Colon (tissue), 2 donors: Measurements from ENCODE around the gene OAT.

ENCODE experiments used
- FAIRE-seq: peaks from 2 replicates; lab custom pipeline; 2012; peaks lifted over from hg19 to GRCh38; lab: Jason Lieb, UNC
- donor health status: control.
- donor health status: control.

The OAT gene

DNA sequence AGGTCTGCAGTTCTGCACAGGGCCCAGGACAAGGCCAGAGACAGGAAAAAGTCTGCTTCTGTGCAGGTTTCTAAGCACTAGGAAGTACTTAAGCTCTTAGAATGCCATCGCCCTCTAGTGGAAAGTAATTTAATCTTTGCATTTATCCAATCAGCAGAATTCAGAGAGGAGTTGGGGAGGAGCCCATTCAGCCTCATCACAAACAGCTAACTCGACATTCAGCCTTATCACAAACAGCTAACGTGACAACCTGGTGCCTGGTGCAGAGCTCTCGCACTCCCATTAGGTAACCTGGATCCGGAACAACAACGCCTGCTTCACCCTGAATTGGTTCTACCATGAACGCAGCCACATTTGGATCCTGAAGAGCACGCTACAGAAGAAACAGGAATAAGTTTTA, 15.2 kb downstream of the OAT start:
- no peak for FAIRE-seq

- FAIRE-seq = no peak
Observed at GRCh38 chr10:124402273-124402672, 16.4 kb downstream of the OAT start.

GRCh38 chr10:124401633-124402032, 17.1 kb downstream of the OAT start:
- no peak for FAIRE-seq

DNA sequence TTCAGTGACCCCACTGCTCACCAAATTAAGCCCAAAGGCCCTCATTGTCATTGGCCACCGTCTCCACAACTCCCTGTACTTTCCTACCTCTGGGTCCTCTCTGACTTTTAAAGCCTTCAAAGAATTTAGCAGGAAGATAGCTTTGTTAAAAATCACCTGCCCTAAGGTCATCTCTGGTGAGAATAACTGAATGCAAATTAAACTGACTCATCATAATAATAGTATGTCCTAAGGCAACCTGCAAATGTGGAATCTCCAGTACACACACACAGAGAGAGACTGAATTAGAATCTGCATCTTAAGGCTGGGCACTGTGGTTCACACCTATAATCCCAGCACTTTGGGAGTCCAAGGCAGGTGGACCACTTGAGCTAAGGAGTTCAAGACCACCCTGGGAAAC, 24.1 kb downstream of the OAT start:
- FAIRE-seq = no peak

DNA sequence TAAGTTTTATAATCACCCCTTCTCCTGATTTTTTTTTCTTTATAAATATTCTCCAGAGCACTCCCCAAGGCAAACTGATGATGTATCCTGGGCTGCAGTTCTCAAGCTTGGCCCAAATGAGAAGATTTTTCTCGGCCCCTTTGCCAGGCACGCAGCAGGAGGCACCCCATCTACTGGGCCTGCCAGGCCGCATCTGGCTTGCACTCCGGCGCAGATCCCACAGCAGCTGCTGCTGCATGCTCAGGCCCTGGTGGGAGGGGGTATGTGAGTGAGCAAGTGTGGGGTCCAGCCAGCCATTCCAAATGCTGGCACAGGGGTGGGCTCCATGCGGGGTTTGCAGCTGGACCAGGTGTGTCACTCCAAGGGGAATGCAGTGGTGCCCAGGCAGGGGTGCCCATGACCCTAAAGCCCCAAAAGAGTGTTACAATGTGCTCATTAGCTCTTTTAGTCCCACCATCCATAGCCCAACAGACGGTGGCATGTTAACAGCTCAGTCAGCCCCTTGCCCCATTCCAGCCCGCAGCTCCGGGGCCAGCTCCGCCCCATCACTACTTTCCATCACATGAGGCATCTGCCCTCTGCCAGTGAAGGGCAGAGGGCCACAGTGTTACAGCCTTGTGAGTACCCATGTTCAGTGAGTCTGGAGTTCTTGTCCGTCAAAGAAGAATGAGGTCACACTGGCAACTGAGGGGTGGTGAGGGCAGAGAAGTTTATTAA, 25.9 kb downstream of the OAT start:
- no peak for FAIRE-seq

- no peak for FAIRE-seq
Observed at GRCh38 chr10:124390471-124391187, 28.1 kb downstream of the OAT start.

- FAIRE-seq = no peak
Observed at GRCh38 chr10:124389613-124390361, 28.9 kb downstream of the OAT start.

GRCh38 chr10:124388823-124389612, 29.7 kb downstream of the OAT start:
- FAIRE-seq = no peak

DNA sequence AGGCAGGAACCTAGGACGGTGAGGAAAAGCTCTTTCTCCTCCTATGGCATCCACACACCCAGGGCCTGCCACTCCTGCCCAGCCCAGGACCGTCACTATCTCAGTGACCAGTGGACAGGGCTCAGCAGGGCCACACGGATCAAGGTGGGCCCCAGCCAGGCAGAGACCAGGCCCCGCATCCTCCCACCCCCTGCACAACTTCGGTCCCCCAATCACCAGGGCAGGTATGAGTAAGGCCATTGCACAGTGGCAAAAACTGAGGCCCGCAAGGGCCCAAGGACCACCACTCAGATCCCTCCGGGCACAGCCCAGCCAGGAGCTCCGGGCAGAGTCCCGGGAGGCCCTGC, 30.3 kb downstream of the OAT start:
- no peak for FAIRE-seq

GRCh38 chr10:124387078-124387874, 31.4 kb downstream of the OAT start:
- no peak for FAIRE-seq

- FAIRE-seq = no peak
Observed at GRCh38 chr10:124386186-124387077, 32.3 kb downstream of the OAT start.

DNA sequence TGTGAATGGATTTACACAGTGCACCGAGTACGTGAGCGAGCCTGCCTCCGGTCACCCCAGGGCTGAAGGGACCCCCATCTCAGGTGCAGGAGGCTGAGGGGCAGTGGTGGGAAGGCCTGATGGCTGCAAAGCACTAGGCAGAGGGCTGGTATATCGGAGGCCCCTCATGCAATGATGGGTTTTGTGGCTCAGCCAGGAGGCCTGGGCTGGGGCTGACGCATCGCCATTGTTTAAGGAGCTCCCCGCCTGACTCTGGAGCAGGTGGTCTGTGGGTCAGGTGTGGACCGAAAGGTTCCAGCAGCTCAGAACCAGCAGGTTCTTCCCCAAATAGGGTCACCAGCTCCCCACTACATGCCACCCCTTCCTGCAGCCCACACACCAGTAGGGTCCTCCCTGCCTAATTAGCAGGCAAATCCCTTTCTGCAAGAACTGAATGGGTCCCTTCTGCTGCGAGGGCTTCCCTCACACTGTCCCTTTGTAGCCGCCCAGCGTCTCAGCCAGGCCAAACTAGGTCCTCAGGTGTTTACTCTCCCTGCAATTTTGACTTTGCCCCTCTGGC, 33.0 kb downstream of the OAT start:
- no peak for FAIRE-seq

DNA sequence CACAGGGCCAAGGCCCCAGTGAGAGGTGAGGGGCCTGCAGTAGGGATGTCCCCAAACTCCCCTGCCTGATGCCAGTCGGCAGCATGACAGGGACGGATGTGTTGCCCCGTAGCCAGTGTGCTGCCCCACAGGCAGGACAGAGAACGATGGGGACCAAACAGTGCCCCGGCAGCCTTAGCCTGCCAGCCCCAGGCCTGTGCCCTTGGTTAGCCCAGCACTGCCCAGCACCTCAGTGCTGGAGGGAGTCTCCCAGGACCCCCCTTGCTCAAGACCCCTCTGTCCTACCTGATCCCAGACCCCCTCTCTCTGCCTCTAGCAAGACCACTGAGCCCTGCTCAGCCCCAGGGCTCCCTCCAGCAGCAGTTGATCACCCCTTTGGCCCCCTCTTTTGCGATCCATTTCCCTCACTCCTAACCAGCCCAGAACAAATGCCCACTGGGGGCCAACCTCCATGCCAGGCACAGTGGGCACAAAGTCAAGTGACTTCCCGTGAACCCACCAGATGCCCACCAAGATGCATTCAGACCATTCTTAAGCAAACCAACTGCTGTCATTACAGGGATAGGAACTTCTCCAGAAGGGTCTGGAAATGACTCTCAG, 34.0 kb downstream of the OAT start:
- FAIRE-seq = no peak

DNA sequence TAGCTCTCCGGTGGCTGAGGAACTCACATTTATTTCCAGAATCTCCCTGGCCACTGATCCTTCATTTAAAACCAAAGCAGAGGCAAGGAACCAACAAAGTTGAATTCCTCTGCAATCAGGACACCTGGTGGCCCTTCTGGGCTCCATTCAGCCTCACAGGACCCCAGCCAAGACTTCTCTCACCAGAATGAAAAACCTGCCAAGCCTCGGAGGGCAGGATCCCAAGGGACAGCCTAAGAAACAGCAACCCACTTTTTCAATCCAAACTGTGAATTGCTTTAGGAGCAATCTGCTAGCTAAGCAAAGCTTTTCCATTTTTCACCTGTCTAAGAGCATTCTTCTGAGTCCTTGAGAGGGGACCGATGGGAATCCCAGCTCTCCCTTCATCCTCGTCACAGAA, 34.6 kb downstream of the OAT start:
- FAIRE-seq = no peak

- FAIRE-seq = no peak
Observed at GRCh38 chr10:124383496-124383895, 35.2 kb downstream of the OAT start.

GRCh38 chr10:124381011-124381611, 37.6 kb downstream of the OAT start:
- no peak for FAIRE-seq

DNA sequence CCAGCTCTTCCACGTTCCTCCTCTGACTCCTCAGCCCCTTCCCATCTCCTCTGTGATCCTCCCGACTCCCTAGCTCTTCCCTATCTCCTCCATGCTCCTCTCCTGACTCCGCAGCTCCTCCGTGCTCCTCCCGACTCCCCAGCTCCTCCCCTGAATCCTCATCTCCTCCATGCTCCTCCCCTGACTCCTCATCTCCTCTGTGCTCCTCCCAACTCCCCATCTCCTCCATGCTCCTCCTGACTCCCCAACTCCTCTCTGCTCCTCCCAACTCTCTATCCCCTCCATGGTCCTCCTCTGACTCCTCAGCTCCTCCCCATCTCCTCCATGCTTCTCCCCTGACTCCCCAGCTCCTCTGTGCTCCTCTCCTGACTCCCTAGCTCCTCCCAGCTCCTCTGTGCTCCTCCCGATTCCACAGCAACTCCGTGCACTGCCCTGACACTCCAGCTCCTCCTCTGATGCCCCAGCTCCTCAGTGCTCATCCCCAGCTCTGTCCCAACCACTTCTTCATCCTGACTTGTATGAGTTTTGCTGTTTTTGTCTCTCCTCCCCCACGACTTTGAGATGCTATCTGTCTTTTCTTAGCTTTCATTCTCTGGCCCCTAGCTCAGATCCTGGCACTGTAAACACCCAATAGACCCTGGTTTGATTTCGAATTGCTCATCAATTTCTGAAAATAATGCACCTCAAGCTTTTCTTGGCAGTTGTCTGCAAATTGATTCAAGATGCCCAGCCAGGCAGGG, 38.3 kb downstream of the OAT start:
- FAIRE-seq = no peak

DNA sequence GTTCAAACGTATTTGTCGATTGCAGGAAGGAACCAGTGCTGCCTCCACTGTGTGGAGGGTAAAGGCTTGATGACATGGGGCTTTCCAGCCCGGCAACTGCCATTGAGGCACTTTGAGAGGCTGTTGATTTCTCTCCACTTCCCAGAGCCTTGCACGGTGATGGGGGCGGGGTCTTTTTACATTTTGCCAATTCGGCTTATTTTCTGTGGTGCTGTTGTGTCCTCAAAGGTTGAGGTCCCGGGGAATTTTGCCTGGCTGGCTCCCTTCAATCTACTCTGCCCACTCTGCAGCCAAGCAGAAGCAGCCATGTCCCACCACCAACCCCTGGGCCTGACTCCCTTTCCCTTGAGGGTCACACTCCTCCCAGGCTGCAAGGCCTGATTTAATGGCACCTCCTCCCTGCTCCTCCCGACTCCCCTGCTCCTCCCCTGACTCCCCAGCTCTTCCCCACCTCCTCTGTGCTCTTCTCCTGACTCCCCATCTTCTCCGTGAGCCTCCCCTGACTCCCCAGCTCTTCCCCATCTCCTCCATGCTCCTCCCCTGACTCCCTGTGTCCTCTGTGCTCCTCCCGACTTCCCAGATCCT, 39.0 kb downstream of the OAT start:
- FAIRE-seq = no peak
